ENCODE data around the gene LCE1C. TPM values are rescaled to one million over a fixed set of nuclear protein-coding genes. Genes with fewer than 3 reads are reported as not detected.

Gene LCE1C
- total and polyA plus RNA-seq, 12 donors = not detected

GRCh38 chr1:152795686-152796085, 10.8 kb downstream of the LCE1C start:
- 60 to 62% methylated on average over 4 of the region's 4 CpGs for WGBS, 2 donors
- TF ChIP-seq CTCF (IDR thresholded peaks at IDR 0.05) = no peak
- Histone ChIP-seq H3K27me3 (peaks cover 0 to 4% (median 0%) of the 10 kb centered on the region in 7 donors), H3K4me3 (no peak overlapping the region), H3K36me3 (no peaks in the 10 kb centered on the region), H3K9me3 (no peaks in the 10 kb centered on the region), H3K4me1 (no peaks in the 10 kb centered on the region), H3K27ac (no peak overlapping the region)
- no peak for ATAC-seq
- intact Hi-C loops (cut with DNase I) = no loop called here
- no peak for DNase-seq

- no peaks in the 10 kb centered on the region for H3K9me3 ChIP-seq
- intact Hi-C loops (cut with DNase I) = no loop called here
- no peak for ATAC-seq
- no peaks in the 10 kb centered on the region for H3K4me1 ChIP-seq
- H3K4me3 ChIP-seq = no peak within 1 kb of the TSS
- no peak for TF ChIP-seq CTCF (IDR thresholded peaks at IDR 0.05)
- DNase-seq = no peak
- H3K27me3 ChIP-seq = peaks cover 0 to 37% (median 7%) of the 10 kb centered on the region in 7 donors
- H3K36me3 ChIP-seq = no peaks in the 10 kb centered on the region
- H3K27ac ChIP-seq = no peak within 1 kb of the TSS
- WGBS, 2 donors = 25 to 26% methylated on average over 2 of the region's 2 CpGs
These were observed 20.4 kb downstream of the LCE1C start, which contains the start of gene LCE1E for GRCh38 chr1:152786077-152786476. LCE1E (plus strand) TSS chr1:152786257; CDS start chr1:152787300, 1,043 bp downstream.

GRCh38 chr1:152783095-152783494, 23.4 kb downstream of the LCE1C start:
- ATAC-seq (no peak), DNase-seq (no peak)
- TF ChIP-seq CTCF (IDR thresholded peaks at IDR 0.05) = no peak
- 51 to 53% methylated on average over 2 of the region's 2 CpGs for WGBS, 2 donors
- H3K27ac ChIP-seq = no peak overlapping the region
- H3K4me1 ChIP-seq = no peaks in the 10 kb centered on the region
- no peaks in the 10 kb centered on the region for H3K9me3 ChIP-seq
- intact Hi-C loops (cut with DNase I) = no loop called here
- H3K36me3 ChIP-seq = no peaks in the 10 kb centered on the region
- H3K4me3 ChIP-seq = no peak overlapping the region
- H3K27me3 ChIP-seq = peaks cover 0 to 35% (median 7%) of the 10 kb centered on the region in 7 donors

- Histone ChIP-seq H3K27me3 (peaks cover 0 to 4% (median 0%) of the 10 kb centered on the region in 7 donors), H3K4me1 (no peaks in the 10 kb centered on the region), H3K4me3 (no peak overlapping the region), H3K9me3 (peaks cover 0 to 6% (median 0%) of the 10 kb centered on the region in 11 donors), H3K36me3 (no peaks in the 10 kb centered on the region), H3K27ac (no peak overlapping the region)
- intact Hi-C loops (cut with DNase I) = no loop called here
- no peak for DNase-seq
- no peak for TF ChIP-seq CTCF (IDR thresholded peaks at IDR 0.05)
- ATAC-seq = no peak
- 49 to 59% methylated on average over 4 of the region's 4 CpGs for WGBS, 2 donors
These were observed 28.8 kb downstream of the LCE1C start for GRCh38 chr1:152777510-152778137.
